ENCODE results near the gene RCAN1.

DNA sequence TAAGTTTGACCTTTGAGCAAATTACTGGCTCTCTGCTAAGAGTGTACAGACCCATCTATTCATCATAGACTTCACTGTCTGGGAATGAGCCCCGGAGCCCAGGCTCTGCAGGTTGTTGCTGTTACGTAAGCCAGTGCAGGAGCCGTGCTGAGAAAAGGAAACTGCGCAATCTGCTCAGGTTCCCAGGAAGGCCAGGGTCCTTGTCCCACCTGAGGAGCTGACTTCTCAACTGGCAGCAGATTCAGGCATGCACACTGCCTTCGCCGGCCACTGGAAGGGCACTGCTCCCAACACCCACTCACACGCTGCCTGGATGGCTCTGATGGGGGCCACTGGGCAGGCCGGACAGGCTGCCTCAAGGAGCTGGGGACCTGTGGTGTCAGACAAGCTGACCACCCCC is 19.5 kb downstream of the RCAN1 start:
- TF ChIP-seq, protein P1, sequence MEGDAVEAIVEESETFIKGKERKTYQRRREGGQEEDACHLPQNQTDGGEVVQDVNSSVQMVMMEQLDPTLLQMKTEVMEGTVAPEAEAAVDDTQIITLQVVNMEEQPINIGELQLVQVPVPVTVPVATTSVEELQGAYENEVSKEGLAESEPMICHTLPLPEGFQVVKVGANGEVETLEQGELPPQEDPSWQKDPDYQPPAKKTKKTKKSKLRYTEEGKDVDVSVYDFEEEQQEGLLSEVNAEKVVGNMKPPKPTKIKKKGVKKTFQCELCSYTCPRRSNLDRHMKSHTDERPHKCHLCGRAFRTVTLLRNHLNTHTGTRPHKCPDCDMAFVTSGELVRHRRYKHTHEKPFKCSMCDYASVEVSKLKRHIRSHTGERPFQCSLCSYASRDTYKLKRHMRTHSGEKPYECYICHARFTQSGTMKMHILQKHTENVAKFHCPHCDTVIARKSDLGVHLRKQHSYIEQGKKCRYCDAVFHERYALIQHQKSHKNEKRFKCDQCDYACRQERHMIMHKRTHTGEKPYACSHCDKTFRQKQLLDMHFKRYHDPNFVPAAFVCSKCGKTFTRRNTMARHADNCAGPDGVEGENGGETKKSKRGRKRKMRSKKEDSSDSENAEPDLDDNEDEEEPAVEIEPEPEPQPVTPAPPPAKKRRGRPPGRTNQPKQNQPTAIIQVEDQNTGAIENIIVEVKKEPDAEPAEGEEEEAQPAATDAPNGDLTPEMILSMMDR (conservative IDR thresholded peaks at IDR 0.05; ENCODE audit: low read depth, low read length), result no peak
- TF ChIP-seq EZH2 (IDR thresholded peaks at IDR 0.05; ENCODE audit: borderline replicate concordance, low read depth, low read length, poor library complexity, severe bottlenecking), result no peak
